ENCODE data around the gene KIF4A.

KIF4A gene

DNA sequence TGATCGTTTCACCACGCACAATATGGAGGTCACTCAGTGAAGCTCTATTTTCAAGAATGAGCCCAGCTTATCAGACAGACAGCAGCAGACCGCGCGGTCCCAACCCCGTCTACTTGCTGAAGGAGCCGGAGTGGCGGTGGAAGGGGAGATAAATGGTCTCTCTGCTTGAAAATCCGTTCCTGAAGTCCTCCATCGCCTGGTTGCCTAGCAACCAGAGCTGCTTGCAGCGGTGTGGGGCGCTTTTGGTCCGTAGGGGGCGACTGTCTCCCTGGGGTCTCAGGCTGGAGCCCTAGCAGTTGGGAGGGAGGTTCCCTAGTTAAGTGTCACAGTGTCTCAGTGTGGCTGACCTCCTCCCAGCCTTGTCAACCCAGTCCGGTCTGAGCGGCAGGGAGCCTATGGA, 146.4 kb downstream of the KIF4A start:
- DNase-seq (ENCODE audit: low read depth in 4 of 4, low spot score in 1 of 4) = no peak

- no peak for DNase-seq (ENCODE audit: low read depth in 4 of 4, low spot score in 1 of 4)
Measured at GRCh38 chrX:70437011-70437410, 147.1 kb downstream of the KIF4A start.

DNA sequence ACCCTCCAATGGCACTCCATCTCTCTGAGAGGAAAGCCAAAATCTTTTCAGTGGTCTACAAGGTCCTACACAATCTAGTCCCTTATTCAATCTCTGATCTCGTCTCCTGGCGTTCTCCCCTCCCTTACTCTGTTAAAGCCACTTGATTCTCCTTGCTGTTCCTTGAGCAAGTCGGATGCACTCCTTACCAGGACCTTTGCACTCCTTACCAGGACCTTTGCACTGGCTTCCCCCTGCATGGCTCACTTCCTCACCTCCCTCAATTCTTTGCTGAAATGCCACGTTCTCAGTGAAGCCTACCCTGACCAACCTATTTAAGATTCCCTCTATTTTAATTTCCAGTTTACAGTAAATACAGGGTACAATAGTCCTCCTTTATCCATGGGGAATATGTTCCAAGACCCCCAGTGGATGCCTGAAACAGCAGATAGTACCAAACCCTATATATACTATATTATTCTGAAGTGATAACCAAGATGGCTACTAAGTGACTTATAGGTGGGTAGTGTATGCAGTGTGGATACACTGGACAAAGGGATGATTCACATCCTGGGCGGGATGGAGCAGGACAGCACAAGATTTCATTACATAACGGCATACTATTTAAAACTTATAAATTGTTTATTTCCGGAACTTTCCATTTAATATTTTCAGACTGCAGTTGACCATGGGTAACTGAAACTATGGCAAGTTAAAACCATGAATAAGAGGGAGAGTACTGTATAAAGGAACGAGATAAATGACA, 148.2 kb downstream of the KIF4A start:
- no peak for DNase-seq (ENCODE audit: low read depth in 4 of 4, low spot score in 1 of 4)

DNA sequence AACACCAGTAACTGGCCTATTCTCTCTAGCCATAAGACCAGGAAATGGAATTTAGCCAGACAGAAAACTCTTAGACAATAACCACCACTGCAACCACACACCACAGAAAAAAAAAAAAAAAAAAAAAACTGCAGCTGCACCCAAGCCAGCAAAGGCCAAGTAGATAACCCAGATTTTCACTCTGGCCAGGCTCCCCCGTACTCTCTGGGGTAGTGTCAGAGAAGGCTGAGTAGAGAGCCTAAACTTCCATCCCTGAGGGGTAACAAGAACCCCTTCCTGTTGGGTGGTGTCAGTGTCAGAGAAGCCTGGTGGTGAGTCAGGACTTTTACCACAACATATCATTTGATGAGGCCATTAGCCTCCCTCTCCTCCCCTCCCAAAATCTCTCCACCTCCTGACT, 149.1 kb downstream of the KIF4A start:
- no peak for DNase-seq (ENCODE audit: low read depth in 4 of 4, low spot score in 1 of 4)

- no peak for DNase-seq (ENCODE audit: low read depth in 4 of 4, low spot score in 1 of 4)
Measured at GRCh38 chrX:70442224-70442623, 152.3 kb downstream of the KIF4A start.

DNA sequence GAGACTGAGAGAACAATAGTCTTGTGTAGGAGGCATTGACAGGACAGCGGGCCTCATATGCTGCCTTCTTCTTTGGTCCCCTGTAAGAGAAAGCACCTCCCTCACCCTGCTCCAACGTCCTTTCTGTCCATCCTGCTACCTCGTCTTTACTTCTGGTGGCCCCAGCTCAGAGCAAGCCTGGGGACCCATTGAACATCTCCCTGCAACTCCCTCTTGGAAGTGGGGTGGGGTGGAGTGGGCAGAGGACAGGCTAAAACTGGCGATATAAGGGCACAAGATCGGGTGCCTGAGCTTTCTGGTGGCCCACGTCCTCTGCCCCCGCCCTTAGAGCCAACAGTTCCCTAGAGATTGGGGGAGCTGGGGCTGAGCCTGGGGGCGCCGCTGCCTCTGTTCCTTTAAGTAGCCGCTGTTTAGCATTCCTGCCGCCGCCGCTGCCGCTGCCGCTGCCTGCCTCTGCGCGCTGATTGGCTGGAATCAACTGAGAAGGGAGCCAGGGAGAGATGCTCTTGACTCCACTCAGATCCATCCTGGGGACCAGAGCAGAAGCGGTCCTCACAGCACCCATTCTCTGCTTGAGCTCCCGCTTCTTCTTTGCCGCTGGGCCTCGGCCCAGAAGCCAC, 154.5 kb downstream of the KIF4A start, which contains the start of gene DLG3:
Gene DLG3 (plus strand): TSS at position 510 of the 620 bp plus-strand sequence. CDS start 367 bp downstream, outside the sequence.
- DNase-seq (ENCODE audit: low read depth in 4 of 4, low spot score in 1 of 4) = peak in 1 of 4 experiments; percentile 13

- no peak for DNase-seq (ENCODE audit: low read depth in 4 of 4, low spot score in 1 of 4)
Measured at GRCh38 chrX:70444946-70445656, 155.2 kb downstream of the KIF4A start.

GRCh38 chrX:70445951-70446350, 156.0 kb downstream of the KIF4A start:
- DNase-seq (ENCODE audit: low read depth in 4 of 4, low spot score in 1 of 4) = no peak

GRCh38 chrX:70446380-70447350, 156.8 kb downstream of the KIF4A start:
- DNase-seq (ENCODE audit: low read depth in 4 of 4, low spot score in 1 of 4) = no peak

DNA sequence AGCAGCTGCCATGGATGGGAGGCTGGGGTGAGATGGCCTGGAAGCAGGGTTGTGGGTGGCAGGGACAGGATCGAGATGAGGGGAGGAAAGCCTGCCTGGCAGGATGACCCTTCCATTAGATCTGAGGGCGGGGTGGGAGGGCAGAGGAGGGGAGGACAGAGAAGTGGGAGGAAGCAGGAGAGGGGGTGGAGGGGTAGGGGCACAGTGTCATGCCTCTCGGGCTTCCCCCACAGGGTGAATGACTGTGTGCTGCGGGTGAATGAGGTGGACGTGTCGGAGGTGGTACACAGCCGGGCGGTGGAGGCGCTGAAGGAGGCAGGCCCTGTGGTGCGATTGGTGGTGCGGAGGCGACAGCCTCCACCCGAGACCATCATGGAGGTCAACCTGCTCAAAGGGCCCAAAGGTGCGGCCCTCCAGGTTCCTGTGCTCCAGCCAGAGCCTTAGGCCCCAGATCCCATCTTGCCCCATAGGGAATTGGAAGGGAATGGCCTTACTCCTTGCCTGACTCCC, 159.6 kb downstream of the KIF4A start:
- no peak for DNase-seq (ENCODE audit: low read depth in 4 of 4, low spot score in 1 of 4)

DNA sequence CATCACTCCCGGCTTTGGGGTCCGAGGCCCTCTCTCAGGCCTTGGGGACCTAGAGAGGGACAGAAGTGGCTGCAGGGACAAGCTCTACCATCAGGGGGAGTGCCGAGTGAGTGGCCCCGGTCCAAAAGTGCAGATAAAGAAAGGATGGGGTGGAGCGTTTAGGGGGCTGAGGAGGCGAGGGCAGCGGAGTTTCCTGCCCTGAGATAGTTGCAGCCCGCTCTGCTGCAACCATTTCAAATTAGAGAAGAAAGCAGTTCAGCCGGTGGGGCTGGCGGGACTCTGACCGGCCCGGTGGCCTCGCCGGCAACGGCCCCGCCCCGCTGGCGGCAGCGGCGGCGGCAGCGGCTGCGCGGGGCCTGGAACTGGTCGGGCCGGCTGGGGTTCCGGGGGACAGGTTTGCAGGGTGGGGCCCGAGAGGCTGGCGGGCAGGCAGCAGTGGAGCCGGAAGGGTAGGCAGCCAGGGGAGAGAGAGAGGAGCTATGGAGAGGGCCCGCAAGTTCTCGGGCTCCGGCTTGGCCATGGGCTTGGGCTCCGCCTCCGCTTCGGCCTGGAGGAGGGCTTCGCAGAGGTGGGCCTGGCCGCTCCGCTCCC, 162.3 kb downstream of the KIF4A start:
- DNase-seq (ENCODE audit: low read depth in 4 of 4, low spot score in 1 of 4) = peak in 2 of 4 experiments; percentile 30 to 33

DNA sequence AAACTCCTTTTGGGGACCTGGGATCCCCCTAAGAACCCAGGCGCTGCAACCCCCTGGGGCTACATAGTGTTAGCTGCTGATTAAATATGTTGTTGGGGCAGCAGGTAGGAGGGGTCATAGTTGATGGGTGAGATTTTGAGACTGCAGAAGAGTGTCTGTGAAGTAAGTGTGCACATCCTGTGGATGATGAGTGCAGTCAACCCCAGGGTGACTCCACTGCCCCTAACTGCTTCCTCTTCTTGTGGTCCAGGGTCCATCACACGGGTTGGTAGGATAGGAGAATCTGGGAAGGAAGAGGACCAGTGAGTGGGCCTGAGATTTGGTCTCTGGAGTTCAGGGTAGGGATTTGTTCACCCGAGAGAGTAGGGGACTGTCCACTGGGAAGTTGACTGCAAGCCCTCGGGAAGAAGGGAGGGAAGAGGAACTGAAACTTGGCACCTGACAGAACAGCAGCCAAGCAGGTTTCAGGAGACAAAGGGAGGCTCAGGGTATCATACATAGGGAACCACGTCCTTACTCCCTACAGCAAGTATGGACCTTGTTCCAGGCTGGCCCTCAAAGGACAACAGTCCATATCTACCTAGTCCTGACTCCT, 163.2 kb downstream of the KIF4A start:
- DNase-seq (ENCODE audit: low read depth in 4 of 4, low spot score in 1 of 4) = no peak

- DNase-seq (ENCODE audit: low read depth in 4 of 4, low spot score in 1 of 4) = peak in 2 of 4 experiments; percentile 35 to 43
Measured at GRCh38 chrX:70454441-70455365, 164.8 kb downstream of the KIF4A start.

DNA sequence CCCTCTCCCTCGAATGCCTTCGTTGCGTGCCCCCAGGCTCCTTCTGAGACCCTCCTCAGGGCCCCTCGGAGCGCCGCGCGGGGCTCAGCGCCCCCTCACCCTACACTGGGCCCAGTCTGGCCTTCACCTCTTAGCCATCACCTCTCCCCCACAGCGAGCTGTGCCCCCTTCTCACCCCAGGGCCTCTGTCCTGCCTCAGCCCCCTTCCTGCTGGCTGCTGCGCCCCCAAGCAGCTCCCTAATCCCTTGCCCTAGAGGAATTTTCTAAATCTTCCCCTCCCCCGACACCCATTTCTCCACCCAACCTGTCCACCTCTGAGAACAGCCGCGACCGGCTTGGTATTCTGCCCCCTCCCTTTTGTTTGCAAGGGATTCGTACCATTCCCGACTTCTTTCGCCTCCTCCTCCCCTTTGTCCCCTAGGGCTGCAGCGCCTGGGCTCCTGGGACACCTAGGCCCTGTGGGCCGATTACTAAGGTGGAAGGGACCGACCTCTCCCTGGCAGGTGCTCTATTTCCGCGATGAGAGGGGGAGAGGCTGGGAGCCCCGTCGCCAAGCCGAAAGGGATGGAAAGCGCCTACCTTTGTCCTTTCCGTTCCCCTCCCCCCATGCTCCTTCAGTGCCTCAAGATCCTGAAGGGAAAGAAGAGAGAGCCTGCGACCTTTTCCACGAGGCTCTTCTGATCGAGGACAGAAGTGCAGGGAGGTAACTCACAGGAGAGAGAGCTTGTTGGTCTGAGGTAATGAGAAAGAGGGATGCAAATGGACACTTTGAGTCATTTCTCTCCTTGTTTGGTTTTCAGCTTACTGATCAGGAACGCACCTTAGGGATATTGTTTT, 165.7 kb downstream of the KIF4A start:
- DNase-seq (ENCODE audit: low read depth in 4 of 4, low spot score in 1 of 4) = no peak

DNA sequence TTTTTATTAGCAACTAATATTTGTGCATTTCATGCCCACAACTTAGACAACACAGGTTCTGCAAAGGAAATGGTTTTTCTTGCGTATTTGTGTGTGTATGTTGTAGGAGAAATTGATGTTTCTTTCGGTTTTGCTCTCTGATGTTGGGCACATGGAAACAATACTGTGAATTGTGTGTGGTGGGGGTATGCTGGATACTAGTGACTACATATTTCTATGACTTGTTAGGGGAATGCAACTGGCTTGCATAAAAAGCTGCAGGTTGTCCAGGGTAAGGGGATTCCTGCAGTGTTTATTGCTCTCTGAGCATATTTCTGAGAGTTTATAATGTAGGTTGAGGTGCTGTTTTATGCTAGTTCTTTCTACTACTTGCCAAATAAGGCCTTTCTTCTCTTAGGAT, 166.4 kb downstream of the KIF4A start:
- DNase-seq (ENCODE audit: low read depth in 4 of 4, low spot score in 1 of 4) = no peak

- no peak for DNase-seq (ENCODE audit: low read depth in 4 of 4, low spot score in 1 of 4)
Measured at GRCh38 chrX:70461026-70461425, 171.1 kb downstream of the KIF4A start.

DNA sequence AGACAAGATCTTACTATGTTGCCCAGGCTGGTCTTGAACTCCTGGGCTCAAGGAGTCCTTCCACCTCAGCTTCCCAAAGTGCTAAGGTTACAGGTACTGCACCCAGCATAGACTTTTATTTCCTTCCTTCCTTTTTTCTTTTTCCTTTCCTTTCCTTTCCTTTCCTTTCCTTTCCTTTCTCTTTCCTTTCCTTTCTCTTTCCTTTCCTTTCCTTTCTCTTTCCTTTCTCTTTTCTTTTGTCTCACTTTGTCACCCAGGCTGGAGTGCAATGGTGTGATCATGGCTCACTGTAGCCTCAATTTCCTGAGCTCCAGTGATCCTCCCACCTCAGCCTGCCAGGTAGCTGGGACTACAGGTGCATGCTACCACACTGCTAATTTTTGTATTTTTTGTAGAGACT, 174.1 kb downstream of the KIF4A start:
- DNase-seq (ENCODE audit: low read depth in 4 of 4, low spot score in 1 of 4) = no peak

DNA sequence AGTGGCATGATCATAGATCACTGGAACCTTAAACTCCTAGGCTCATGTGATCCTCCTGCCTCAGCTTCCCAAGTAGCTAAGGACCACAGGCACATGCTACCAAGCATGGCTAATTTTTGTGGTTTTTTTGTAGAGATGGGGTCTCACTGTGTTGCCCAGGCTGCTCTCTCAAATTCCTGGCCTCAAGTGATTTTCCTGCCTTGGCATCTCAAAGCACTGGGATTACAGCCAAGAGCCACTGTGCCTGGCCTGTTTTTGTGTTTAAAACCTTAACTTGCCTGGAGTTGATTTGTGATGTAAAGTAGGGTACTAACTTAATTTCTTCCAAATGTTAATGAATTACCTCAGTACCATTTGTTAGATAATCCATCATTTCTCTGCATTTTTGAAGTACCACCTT, 177.1 kb downstream of the KIF4A start:
- DNase-seq (ENCODE audit: low read depth in 4 of 4, low spot score in 1 of 4) = no peak
